ENCODE results near the gene RBM33.

DNA sequence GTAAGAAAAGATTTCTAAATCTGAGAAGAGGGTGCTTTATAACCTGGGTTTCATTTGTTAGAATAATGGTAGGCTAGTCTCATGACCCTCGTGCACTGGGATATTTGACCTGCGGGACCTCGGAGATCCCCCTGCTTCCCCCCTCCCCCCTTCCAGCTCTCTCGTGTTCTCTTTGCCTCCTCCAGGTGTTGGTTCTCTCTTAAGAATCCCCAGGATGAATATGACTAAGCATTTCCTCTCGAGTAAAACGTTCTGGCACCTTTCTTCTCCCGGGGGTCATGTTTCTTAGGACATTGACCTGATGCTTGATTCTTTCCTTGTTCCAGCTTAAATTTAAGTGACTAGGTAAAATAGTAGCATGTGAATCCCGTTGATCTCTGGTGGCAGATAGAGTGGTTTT is 96.6 kb downstream of the RBM33 start:
- TF ChIP-seq POLR2A (IDR thresholded peaks at IDR 0.05; ENCODE audit: low read depth, low read length) = no peak
- TF ChIP-seq NFE2L2 (IDR thresholded peaks at IDR 0.05; ENCODE audit: low read depth, low read length) = no peak
- TF ChIP-seq, protein P1, sequence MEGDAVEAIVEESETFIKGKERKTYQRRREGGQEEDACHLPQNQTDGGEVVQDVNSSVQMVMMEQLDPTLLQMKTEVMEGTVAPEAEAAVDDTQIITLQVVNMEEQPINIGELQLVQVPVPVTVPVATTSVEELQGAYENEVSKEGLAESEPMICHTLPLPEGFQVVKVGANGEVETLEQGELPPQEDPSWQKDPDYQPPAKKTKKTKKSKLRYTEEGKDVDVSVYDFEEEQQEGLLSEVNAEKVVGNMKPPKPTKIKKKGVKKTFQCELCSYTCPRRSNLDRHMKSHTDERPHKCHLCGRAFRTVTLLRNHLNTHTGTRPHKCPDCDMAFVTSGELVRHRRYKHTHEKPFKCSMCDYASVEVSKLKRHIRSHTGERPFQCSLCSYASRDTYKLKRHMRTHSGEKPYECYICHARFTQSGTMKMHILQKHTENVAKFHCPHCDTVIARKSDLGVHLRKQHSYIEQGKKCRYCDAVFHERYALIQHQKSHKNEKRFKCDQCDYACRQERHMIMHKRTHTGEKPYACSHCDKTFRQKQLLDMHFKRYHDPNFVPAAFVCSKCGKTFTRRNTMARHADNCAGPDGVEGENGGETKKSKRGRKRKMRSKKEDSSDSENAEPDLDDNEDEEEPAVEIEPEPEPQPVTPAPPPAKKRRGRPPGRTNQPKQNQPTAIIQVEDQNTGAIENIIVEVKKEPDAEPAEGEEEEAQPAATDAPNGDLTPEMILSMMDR (conservative IDR thresholded peaks at IDR 0.05; ENCODE audit: low read depth, low read length) = no peak
- no peak for TF ChIP-seq RAD21 (IDR thresholded peaks at IDR 0.05; ENCODE audit: low read length)
- TF ChIP-seq MAFK (IDR thresholded peaks at IDR 0.05; ENCODE audit: low read depth, low read length) = no peak
- TF ChIP-seq, protein P2, sequence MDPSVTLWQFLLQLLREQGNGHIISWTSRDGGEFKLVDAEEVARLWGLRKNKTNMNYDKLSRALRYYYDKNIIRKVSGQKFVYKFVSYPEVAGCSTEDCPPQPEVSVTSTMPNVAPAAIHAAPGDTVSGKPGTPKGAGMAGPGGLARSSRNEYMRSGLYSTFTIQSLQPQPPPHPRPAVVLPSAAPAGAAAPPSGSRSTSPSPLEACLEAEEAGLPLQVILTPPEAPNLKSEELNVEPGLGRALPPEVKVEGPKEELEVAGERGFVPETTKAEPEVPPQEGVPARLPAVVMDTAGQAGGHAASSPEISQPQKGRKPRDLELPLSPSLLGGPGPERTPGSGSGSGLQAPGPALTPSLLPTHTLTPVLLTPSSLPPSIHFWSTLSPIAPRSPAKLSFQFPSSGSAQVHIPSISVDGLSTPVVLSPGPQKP (IDR thresholded peaks at IDR 0.05; ENCODE audit: borderline replicate concordance, low read depth, low read length) = no peak
- TF ChIP-seq, protein P3, sequence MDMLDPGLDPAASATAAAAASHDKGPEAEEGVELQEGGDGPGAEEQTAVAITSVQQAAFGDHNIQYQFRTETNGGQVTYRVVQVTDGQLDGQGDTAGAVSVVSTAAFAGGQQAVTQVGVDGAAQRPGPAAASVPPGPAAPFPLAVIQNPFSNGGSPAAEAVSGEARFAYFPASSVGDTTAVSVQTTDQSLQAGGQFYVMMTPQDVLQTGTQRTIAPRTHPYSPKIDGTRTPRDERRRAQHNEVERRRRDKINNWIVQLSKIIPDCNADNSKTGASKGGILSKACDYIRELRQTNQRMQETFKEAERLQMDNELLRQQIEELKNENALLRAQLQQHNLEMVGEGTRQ (IDR thresholded peaks at IDR 0.05; ENCODE audit: low read depth, low read length) = no peak
- no peak for TF ChIP-seq RFX5 (IDR thresholded peaks at IDR 0.05; ENCODE audit: low read depth, low read length)
